GOT3 (cell line): ENCODE data around the gene PTH1R.

Source experiments
- DNase-seq: peaks from one replicate; lab custom pipeline; 2025; ENCODE audit warnings: mixed read lengths; lab: John Stamatoyannopoulos, UW

The PTH1R gene

GRCh38 chr3:46913644-46914043 lies 36.1 kb downstream of the PTH1R start:
- DNase-seq: no peak

- no peak for DNase-seq
Measured at GRCh38 chr3:46914849-46915248, 37.3 kb downstream of the PTH1R start.

GRCh38 chr3:46915297-46915822 lies 37.8 kb downstream of the PTH1R start:
- DNase-seq: no peak

GRCh38 chr3:46916278-46916677 lies 38.8 kb downstream of the PTH1R start:
- no peak for DNase-seq

- no peak for DNase-seq
Measured at GRCh38 chr3:46916799-46917198, 39.3 kb downstream of the PTH1R start.

- no peak for DNase-seq
Measured at GRCh38 chr3:46917257-46917656, 39.7 kb downstream of the PTH1R start.

GRCh38 chr3:46918202-46918601 lies 40.7 kb downstream of the PTH1R start:
- no peak for DNase-seq

GRCh38 chr3:46918634-46919033 lies 41.1 kb downstream of the PTH1R start:
- no peak for DNase-seq

- no peak for DNase-seq
Measured at GRCh38 chr3:46921041-46921440, 43.5 kb downstream of the PTH1R start.

- DNase-seq: no peak
Measured at GRCh38 chr3:46921871-46922271, 44.4 kb downstream of the PTH1R start.

GRCh38 chr3:46922426-46922825 lies 44.9 kb downstream of the PTH1R start:
- DNase-seq: no peak

GRCh38 chr3:46922871-46923558 lies 45.5 kb downstream of the PTH1R start:
- DNase-seq: no peak

- DNase-seq: no peak
Measured at GRCh38 chr3:46923559-46924350, 46.2 kb downstream of the PTH1R start.

- no peak for DNase-seq
Measured at GRCh38 chr3:46924921-46925584, 47.5 kb downstream of the PTH1R start.

- no peak for DNase-seq
Measured at GRCh38 chr3:46925585-46925934, 48.0 kb downstream of the PTH1R start.

GRCh38 chr3:46926039-46926438 lies 48.5 kb downstream of the PTH1R start:
- no peak for DNase-seq

GRCh38 chr3:46926447-46926846 lies 48.9 kb downstream of the PTH1R start:
- no peak for DNase-seq

- DNase-seq: no peak
Measured at GRCh38 chr3:46926871-46927717, 49.6 kb downstream of the PTH1R start.

GRCh38 chr3:46927718-46928073 lies 50.2 kb downstream of the PTH1R start:
- no peak for DNase-seq

GRCh38 chr3:46928282-46928681 lies 50.8 kb downstream of the PTH1R start:
- DNase-seq: no peak

- no peak for DNase-seq
Measured at GRCh38 chr3:46929324-46929723, 51.8 kb downstream of the PTH1R start.
